Activated CD4-positive, alpha-beta T cell treated with anti-CD3 and anti-CD28 coated beads, Interleukin-2, amount 50 U/mL, for 24 hours (primary cell): Measurements from ENCODE around the gene IFT57.

Experiments
- DNase-seq, 2 donors: peaks; one replicate each; pipeline ENCODE4 v3.0.0-alpha.2; 2020; ENCODE audit warnings: low read depth in 1 of 2, low spot score in 1 of 2

IFT57 gene

DNA sequence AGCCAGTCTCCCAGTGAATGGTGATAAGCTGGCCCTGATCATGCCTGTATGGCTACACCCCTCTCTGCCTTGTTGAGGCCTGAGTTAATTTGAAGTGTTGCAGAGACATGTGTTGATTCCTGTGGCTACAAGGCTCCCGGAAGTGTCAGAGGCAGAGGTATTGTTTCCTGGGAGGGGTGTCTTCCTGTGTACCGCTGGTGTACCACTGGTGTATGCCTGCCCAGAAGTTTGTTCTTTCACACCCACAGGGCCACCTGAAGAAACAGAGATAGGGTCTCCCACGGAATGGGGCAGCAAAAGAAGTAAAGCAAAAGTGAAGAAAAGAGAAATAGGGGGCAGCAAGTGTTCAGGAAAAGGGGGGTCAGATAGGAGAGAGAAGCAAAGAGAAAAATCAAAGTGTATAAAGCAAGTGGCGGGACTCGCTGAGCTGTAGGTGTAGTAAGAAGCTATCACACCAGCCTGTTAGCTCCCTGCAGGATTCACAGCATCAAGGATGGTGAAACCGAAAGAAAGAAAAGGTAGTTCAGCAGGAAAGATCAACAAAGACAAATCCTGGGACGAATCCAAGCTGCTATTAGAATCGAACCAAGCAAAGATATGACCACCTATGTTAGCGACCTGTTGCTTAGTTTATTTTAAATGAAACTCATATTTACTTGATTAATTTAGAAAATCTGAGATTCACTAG, 94.8 kb downstream of the IFT57 start:
- DNase-seq, result peak in 1 of 2 donors; percentile 56

DNA sequence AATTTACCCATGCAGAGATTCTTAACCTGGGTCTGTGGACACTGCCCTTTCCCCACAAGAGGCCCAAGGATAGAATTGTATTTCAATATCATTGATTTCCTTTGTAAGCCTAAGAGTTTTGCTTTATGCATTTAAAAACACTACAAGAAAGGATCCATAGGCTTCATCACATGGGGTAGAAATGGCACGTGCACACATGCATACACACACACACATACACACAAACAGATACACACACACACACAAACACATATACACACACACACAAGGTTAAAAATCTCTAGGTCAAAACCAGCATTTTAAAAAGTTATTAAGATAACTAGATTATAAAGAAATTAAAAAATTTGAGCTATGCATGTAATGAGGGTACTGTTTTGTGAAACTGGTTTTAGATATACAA, 95.9 kb downstream of the IFT57 start:
- no peak for DNase-seq

- peak; percentile 35 to 40 for DNase-seq
Observed at GRCh38 chr3:108125550-108126071, 96.6 kb downstream of the IFT57 start.

DNA sequence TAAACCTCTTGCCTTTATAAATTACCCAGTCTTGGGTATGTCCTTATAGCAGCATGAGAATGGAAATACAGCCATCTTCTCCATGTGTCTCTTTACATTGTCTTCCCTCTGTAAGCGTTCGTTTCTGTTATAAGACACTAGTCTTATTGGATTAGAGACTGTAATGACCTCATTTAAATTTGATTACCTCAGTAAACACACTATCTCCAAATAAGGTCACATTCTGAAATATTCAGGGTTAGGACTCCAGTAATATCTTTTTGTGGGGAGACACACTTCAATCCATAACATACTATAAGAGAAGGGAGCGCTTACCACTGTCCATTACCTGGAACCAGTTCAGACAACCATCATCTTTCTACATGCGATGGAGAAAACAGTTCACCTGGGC, 97.1 kb downstream of the IFT57 start:
- no peak for DNase-seq

DNA sequence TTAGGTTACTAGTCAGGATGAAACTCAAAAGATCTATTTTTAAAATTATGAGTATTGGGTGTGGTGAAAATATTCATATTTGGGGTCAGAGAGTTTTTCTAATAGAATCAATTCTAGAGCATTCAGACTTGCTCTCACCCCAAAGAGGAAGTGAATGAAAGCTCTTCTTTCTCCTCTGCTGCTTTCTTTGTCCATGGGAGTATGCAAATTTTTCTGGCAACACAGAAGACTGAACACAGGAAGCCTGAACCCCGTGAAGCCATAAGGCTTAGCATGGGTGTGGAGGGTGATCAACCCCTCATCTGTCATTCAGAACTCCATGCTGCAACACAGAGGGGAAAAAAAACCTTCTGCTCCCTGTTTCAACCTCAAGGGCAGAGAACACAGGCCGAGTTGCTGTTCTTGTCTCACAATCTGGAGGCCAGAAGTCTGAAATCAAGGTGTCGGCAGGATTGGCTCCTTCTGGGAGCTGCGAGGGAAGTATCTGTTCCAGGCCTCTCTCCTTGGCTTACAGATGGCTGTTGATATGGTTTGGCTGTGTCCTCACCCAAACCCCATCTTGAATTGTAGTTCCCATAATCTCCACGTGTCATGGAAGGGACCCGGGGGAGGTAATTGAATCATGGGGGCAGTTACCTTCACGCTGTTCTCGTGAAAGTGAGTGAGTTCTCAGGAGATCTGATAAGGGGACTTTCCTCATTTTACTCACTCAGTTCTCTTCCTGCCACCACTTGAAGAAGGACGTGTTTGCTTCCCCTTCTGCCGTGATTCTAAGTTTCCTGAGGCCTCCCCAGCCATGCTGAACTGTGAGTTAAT, 97.7 kb downstream of the IFT57 start:
- DNase-seq, result peak; percentile 54 to 76

- no peak for DNase-seq
Observed at GRCh38 chr3:108123326-108123725, 98.9 kb downstream of the IFT57 start.

- no peak for DNase-seq
Observed at GRCh38 chr3:108122276-108122675, 99.9 kb downstream of the IFT57 start.

DNA sequence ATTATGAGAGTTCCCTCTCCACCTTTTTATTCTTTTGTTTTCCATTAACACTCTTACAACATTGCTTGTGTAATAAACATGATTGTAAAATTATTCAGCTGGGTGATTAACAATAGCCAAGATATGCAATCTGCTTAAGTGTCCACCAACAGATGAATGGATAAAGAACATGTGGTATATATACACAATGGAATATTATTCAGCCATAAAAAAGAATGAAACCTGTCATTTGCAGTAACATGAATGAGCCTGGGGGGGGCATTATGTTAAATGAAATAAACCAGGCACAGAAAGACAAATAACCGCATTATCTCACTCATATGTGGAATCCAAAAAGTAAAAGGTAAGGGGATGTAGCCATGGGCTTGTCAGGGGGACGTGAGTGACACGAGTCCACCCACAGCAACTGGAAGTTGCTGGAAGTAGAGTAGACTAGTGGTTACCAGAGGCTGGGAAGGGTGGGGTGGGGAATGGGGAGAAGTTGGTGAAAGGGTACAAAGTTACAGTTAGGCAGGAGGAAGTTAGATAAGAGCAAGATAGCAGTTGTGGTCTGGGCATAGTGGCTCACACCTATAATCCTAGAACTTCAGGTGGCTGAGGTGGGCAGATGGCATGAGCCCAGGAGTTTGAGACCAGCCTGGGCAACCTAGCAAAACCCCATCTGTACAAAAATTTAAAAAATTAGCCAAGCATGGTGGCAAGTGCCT, 102.7 kb downstream of the IFT57 start:
- no peak for DNase-seq

- DNase-seq, result no peak
Observed at GRCh38 chr3:108118038-108118768, 104.0 kb downstream of the IFT57 start.

GRCh38 chr3:108117241-108117775, 104.9 kb downstream of the IFT57 start:
- DNase-seq, result no peak

DNA sequence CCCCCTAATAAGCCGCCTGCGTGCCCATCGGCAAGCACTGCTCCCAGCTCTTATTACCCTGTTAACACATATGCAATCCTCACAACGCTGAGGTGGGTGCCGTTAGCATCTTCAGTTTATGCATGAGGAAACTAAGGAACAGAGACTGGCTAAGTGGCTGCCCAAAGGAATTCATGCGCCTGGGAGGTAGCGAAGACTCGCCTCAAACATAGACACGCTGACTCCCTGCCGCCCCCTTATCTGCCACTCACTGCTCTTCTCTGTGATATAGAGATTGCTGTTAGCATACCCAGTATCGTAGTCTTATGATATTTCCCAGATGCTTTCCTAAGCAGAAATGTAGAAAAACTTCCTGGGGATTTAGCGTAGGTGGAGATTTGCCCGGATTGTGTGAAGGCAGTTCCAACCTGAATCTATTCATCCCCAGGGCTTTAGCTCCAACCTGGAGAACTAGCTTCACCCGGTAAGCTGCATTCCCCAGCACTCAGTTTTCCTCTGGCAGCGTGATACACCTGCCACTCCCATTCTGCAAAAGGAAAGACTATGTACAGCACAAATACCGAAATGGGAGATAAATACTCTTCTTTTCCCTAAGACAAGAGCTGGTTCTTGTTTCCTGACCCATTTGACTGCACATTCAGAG, 107.7 kb downstream of the IFT57 start:
- DNase-seq, result no peak

DNA sequence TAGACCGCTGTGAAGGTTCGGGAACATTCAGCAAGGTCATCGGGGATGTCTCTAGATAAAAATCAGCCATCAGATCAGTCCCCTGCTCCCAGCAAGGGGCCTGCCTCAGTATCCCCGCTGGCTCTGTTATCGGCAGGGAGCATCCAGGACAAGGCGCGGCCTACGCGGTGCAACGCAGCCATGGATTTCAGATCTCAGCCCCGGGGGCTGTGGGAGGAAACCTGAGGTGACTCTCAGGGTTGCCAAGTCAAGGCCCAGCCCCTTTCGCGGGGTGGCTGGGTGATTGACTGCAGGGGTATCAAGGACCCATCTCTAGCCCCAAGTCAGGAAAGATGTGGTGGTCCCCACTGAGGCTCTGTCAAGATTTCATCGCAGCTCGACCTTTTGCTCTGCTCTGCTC, 108.2 kb downstream of the IFT57 start:
- DNase-seq, result no peak

DNA sequence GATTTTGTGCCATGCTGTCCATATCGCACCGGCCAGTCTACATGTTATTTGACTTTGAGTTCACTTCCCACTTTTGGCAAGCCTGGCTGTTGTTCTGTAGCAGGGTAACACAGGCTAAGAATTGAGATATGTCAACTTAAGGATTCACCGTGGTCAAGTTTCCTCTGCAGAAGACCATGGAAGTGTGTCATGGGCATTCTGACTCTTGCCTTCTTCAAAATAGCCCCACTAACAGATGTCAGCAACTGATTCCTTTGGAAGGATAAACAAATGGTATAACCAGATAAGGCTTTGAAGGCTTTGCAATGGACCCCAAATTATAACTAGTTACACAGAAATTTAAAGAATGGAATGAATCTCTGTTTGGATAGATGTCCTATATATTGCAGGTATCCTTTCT, 111.3 kb downstream of the IFT57 start:
- no peak for DNase-seq
